AG09309 (cell line): ENCODE results near the gene KRTAP5-6.

Experiments
- DNase-seq: peaks from one replicate; pipeline ENCODE4 v3.0.0-alpha.2; 2010; ENCODE audit warnings: low read depth
- H3K4me3 ChIP-seq: 2 replicates; pipeline ENCODE4 v1.5.1; 2011; ENCODE audit warnings: mild to moderate bottlenecking, low read depth, low read length, moderate library complexity; ENCODE audit not compliant: control insufficient read depth
- TF ChIP-seq, protein P1 (sequence below): IDR thresholded peaks from 2 replicates; pipeline ENCODE4 v1.5.1; 2011; ENCODE audit warnings: mild to moderate bottlenecking, low read depth, low read length, inconsistent platforms; ENCODE audit not compliant: insufficient read depth, control insufficient read depth; ENCODE audit errors: missing control alignments

Gene KRTAP5-6

DNA sequence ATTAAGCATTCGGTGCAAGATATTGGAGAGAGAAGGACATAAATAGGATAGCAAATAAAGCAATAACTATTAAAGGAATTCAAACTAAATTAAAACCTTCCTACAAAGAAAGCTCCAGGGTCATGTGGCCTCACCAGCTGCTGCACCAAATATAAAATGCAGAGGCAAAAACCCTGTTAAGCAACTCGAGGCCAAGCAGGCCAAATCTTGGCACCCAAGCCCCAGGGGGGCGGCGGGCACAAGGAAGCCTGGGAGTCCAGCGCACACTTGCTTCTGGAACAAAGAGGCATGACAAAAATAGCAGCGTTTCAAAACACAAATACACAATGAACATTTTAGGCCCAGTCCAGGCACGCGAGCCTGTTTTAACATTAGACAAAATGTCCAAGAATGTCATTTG is 20.8 kb downstream of the KRTAP5-6 start:
- H3K4me3 ChIP-seq: no peak overlapping the region
- no peak for DNase-seq
- TF ChIP-seq, protein P1, sequence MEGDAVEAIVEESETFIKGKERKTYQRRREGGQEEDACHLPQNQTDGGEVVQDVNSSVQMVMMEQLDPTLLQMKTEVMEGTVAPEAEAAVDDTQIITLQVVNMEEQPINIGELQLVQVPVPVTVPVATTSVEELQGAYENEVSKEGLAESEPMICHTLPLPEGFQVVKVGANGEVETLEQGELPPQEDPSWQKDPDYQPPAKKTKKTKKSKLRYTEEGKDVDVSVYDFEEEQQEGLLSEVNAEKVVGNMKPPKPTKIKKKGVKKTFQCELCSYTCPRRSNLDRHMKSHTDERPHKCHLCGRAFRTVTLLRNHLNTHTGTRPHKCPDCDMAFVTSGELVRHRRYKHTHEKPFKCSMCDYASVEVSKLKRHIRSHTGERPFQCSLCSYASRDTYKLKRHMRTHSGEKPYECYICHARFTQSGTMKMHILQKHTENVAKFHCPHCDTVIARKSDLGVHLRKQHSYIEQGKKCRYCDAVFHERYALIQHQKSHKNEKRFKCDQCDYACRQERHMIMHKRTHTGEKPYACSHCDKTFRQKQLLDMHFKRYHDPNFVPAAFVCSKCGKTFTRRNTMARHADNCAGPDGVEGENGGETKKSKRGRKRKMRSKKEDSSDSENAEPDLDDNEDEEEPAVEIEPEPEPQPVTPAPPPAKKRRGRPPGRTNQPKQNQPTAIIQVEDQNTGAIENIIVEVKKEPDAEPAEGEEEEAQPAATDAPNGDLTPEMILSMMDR: no peak

DNA sequence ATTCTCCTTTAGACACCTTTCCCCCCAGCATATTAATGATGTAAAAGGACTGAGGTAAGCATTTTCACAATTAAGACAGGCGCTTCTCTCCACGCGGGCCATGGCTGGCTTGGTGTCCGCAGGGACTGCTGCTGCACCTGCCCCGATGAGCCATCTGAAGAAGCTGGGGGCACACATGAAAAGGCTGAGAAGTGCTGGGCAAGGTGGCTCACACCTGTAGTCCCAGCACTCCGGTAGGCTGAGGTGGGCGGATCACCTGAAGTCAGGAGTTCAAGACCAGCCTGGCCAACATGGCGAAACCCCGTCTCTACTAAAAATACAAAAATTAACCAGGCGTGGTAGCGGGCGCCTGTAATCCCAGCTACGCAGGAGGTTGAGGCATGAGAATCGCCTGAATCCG is 21.3 kb downstream of the KRTAP5-6 start:
- TF ChIP-seq, protein P1: no peak
- DNase-seq: no peak
- H3K4me3 ChIP-seq: no peak overlapping the region

DNA sequence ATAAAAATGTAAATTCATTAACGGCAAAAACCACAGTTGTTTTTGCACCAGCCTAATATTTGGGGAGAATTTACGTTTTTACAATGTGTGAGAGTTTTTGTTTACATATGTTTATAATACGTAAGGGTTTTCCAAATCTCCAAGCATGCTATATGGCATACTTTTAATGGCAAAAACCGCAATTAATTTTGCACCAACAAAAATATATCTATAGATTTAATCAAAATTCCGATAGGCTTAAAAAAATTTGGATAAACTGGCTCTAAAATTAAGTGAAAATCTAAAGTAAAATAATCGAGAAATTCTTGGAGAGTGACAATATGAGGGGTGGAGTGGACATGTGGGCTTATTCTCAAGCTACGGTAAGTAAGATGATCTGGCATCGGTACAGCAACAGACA is 22.8 kb downstream of the KRTAP5-6 start:
- H3K4me3 ChIP-seq: no peak overlapping the region
- no peak for DNase-seq
- TF ChIP-seq, protein P1: no peak

DNA sequence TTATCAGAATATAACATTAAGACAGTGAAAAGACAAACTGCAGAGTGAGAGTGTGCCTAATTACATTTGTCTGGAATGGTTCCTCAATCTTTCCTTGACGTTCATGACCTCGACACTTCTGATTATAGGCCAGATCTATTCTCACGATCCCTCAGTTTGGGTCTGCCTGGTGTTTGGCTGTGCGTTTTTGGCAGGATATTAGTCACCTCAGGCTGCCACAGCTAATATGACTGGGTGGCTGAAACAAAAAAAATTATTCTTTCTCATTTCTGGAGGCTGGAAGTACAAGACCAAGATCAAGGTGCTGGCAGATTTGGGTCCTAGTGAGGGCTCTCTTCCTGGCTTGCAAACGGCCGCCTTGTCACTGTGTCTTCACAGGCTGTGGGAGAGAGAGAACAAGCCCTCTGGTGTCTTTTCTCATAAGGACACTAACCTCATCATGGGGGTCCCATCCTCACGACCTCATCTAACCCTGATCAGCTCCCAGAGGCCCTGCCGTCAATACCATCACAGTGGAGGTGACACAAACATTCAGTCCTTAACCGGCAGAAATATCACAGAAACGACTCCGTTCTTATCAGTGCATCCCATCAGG is 30.2 kb downstream of the KRTAP5-6 start:
- no peak for DNase-seq
- no peak overlapping the region for H3K4me3 ChIP-seq
- TF ChIP-seq, protein P1: no peak

DNA sequence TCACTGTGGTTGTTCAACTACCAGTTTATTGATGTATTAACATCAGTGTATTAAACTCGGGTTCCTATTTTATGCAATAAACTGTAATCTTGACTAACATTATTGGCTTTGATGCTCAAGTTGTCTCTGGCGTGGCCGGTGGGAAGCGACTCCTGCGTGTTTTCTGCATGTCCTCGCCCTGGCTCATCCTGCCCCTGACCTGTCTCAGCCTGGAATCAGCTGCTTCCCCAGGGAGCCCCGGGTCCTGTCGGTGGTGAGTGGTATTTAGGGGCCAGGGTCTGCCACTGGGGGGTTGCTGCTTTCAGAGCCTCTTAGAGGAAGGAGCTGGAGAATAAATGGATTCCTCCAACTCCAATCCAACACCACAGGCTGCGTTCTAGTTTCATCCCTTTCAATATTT is 30.9 kb downstream of the KRTAP5-6 start:
- TF ChIP-seq, protein P1: no peak
- no peak for DNase-seq
- H3K4me3 ChIP-seq: no peak overlapping the region

DNA sequence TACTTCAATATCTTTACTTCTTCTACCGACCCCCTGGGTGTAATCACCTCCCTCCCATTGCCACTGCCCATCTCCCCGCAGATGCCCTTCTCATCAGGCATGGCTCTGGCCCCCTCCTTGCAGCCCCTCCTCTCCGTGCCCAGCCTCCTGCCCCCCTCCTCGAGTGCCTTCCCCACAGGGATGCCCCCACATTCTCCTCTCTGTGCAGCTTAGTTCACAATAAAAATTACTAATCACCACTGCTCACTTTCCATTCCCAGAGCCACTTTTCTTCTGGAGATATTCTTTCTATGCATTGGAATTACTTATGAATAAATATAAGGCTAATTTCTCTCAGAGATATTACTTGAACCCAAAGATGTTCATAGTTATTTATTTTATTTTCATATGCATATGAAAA is 31.3 kb downstream of the KRTAP5-6 start:
- no peak for DNase-seq
- TF ChIP-seq, protein P1: no peak
- no peak overlapping the region for H3K4me3 ChIP-seq
